Prostate gland (tissue), 2 donors: ENCODE measurements around the gene HOXD13. TPM values are rescaled to one million over a fixed set of nuclear protein-coding genes. Genes with fewer than 3 reads are reported as not detected.
A peak's percentile ranks its signal among the peaks of the same experiment; 100 is the strongest.

Experiments used
- DNase-seq: peaks from one replicate; pipeline ENCODE4 v3.0.0-alpha.2; 2019; ENCODE audit warnings: low spot score
- H3K27ac ChIP-seq, 2 donors: fragments of 200-600 bp; sonication (generic); 2 replicates each; pipeline ENCODE4 v1.5.1; 2017 to 2019
- H3K27me3 ChIP-seq: fragments of 200-600 bp; sonication (generic); replicated peaks from 2 replicates; pipeline ENCODE4 v1.5.1; 2019; ENCODE audit not compliant: insufficient read depth
- H3K36me3 ChIP-seq, 2 donors: fragments of 200-600 bp; sonication (generic); 1 replicate in 1 of 2; 2 replicates in 1 of 2; pipeline versions ENCODE4 v1.5.1 to v1.8.1; 2017 to 2019
- H3K4me1 ChIP-seq: fragments of 200-600 bp; sonication (generic); replicated peaks from 2 replicates; pipeline ENCODE4 v1.5.1; 2019
- H3K4me3 ChIP-seq, 2 donors: fragments of 200-600 bp; sonication (generic); 2 replicates each; pipeline ENCODE4 v1.5.1; 2017 to 2019
- H3K9me3 ChIP-seq: fragments of 200-600 bp; sonication (generic); 2 replicates; pipeline ENCODE4 v1.5.1; 2017
- CTCF ChIP-seq, 4 experiments: fragments of 200-600 bp in 2 of 4; fragments of 450-650 bp in 2 of 4; sonication (generic) in 2 of 4; IDR thresholded peaks; 1 replicate in 3 of 4; 2 replicates in 1 of 4; pipeline ENCODE4 v1.5.1; 2016 to 2019; ENCODE audit warnings: antibody characterized with exemption in 4 of 4, mild to moderate bottlenecking in 2 of 4, moderate library complexity in 2 of 4
- POLR2A ChIP-seq: fragments of 450-650 bp; IDR thresholded peaks from one replicate; pipeline ENCODE4 v1.6.1; 2016; ENCODE audit warnings: antibody characterized with exemption, mild to moderate bottlenecking
- POLR2AphosphoS5 ChIP-seq: sonication (generic); formaldehyde crosslinking; IDR thresholded peaks from one replicate; pipeline ENCODE4 v1.6.1; 2017; ENCODE audit warnings: antibody characterized with exemption
- WGBS: methylation state at CpG from one replicate; pipeline ENCODE4 v1.1.5; 2018; 5-methylcytosine and 5-hydroxymethylcytosine counted together
- intact Hi-C: fragments of 100-400 bp; cut with DNase I; formaldehyde crosslinking; loops from one replicate; pipeline ENCODE4 v1.14.2; 2022
- total RNA-seq, 2 donors: library from RNA; depleted of rRNA; stranded (reverse); fragments of >200 nt; gene quantifications; one replicate each; pipeline ENCODE4 v1.1.0, GENCODE V29; 2016

HOXD13 gene
- total RNA-seq, 2 donors from 2014 or later = 10.6 to 11.8 TPM

DNA sequence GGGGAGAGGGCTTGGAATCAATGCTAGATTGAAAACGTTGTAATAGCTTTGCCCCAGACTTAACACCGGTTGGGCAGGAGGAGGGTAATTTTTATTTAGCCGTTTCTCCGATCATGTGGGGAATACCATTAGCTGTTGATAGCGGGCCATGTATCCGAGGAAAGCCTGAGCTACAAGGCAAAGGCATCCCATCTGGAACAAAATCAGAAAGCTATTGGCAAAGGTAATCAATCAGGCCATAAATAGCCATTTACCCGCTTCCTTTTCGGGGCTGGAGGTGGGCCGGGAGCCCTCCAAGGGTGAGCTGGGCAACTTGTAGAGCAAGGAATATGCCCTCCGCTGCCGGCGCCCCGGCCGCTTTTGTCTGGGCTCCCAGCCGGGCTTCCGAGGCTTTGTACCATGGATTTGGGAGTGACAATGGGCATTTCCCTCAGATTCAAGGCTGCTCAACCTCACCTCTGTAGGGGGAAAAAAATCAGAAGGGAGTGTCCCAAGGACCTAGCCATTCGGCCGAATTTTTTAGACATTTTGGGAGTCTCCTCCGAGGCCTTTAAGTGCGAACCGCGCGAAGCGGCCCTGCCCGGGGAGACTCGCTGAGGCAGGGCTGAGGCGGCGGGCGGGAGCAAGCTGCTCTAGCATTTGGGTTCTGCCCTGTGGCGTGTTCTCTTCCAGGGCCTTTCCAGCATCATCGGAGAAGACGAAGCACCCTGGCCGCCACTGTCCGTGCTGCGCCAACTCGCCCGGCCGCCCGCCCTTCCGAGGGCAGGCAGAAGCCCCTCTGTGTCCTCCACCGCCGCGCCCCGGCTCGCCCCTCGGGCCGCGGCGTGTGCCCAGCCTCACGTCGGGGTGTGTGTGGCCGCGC, 28.9 kb downstream of the HOXD13 start:
- H3K9me3 ChIP-seq = no peaks in the 10 kb centered on the region
- 64% methylated on average over 53 of the region's 53 CpGs for WGBS
- DNase-seq = no peak
- no peaks in the 10 kb centered on the region for H3K4me1 ChIP-seq
- peak overlapping the region in 1 of 2 donors; percentile 62 for H3K27ac ChIP-seq
- intact Hi-C loops = loop anchor here (5.0 to 10.0 kb wide), 2 partner anchors 516 to 693 kb away; no protein-coding TSS in a partner anchor
- no peaks in the 10 kb centered on the region for H3K36me3 ChIP-seq
- TF ChIP-seq POLR2AphosphoS5 (no peak), CTCF (IDR thresholded peaks at IDR 0.05) (no peak), POLR2A (no peak)
- peaks cover 6% of the 10 kb centered on the region for H3K27me3 ChIP-seq
- peak overlapping the region in 1 of 2 donors; percentile 29 for H3K4me3 ChIP-seq

- peaks cover 6% of the 10 kb centered on the region for H3K27me3 ChIP-seq
- 44% methylated on average over 47 of the region's 47 CpGs for WGBS
- TF ChIP-seq CTCF (IDR thresholded peaks at IDR 0.05) (no peak), POLR2A (no peak)
- intact Hi-C loops = loop anchor here (5.0 to 10.0 kb wide), 2 partner anchors 515 to 693 kb away; no protein-coding TSS in a partner anchor
- H3K36me3 ChIP-seq = no peaks in the 10 kb centered on the region
- H3K4me3 ChIP-seq = peak overlapping the region; percentile 17 to 29
- H3K27ac ChIP-seq = peak overlapping the region; percentile 20 to 62
- no peak for DNase-seq
- no peaks in the 10 kb centered on the region for H3K4me1 ChIP-seq
- H3K9me3 ChIP-seq = no peaks in the 10 kb centered on the region
These were observed 29.6 kb downstream of the HOXD13 start for GRCh38 chr2:176122052-176122682.

GRCh38 chr2:176122683-176123410, 30.3 kb downstream of the HOXD13 start, which contains the start of gene HOXD9:
TSS of gene HOXD9 (plus strand) at chr2:176122719. CDS start at chr2:176122769, 50 bp downstream.
- no peaks in the 10 kb centered on the region for H3K36me3 ChIP-seq
- no peaks in the 10 kb centered on the region for H3K9me3 ChIP-seq
- 62% methylated on average over 79 of the region's 84 CpGs for WGBS
- no peaks in the 10 kb centered on the region for H3K4me1 ChIP-seq
- H3K27ac ChIP-seq = peak within 1 kb of the TSS; percentile 29 to 62
- peak within 1 kb of the TSS; percentile 17 to 29 for H3K4me3 ChIP-seq
- DNase-seq = no peak
- peaks cover 3% of the 10 kb centered on the region for H3K27me3 ChIP-seq
- TF ChIP-seq POLR2A = no peak
- TF ChIP-seq POLR2AphosphoS5 = no peak
- TF ChIP-seq CTCF (IDR thresholded peaks at IDR 0.05) = no peak
- intact Hi-C loops = loop anchor here (5.0 to 10.0 kb wide), 2 partner anchors 514 to 692 kb away; no protein-coding TSS in a partner anchor

DNA sequence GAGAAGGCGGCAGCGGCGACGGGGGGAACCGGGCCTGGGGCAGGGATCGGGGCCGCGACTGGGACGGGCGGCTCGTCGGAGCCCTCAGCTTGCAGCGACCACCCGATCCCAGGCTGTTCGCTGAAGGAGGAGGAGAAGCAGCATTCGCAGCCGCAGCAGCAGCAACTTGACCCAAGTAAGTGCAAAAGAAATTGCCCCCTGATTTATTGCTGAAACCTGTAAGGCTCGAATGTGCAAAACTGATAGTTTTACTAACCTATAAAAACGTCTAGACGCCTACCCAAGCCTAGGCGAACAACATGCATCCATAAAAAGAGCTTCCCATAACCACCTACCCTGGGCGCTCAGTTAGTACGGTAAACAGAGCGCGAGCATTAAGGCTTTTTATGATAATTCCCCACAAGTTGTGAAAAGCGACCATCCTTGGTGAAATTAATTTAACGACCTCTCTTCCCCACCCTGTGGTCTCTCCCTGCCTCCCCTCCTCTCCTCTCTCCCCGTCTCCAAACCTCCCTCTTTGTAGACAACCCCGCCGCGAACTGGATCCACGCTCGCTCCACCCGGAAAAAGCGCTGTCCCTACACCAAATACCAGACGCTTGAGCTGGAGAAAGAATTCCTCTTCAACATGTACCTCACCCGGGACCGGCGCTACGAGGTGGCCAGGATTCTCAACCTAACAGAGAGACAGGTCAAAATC, 31.0 kb downstream of the HOXD13 start:
- no peaks in the 10 kb centered on the region for H3K4me1 ChIP-seq
- 67% methylated on average over 40 of the region's 40 CpGs for WGBS
- no peak for TF ChIP-seq POLR2AphosphoS5
- TF ChIP-seq CTCF (IDR thresholded peaks at IDR 0.05) = no peak
- TF ChIP-seq POLR2A = no peak
- intact Hi-C loops = loop anchor here (5.0 to 10.0 kb wide), 2 partner anchors 514 to 691 kb away; no protein-coding TSS in a partner anchor
- DNase-seq = no peak
- H3K9me3 ChIP-seq = no peaks in the 10 kb centered on the region
- H3K4me3 ChIP-seq = peak overlapping the region; percentile 17 to 29
- no peaks in the 10 kb centered on the region for H3K27me3 ChIP-seq
- H3K36me3 ChIP-seq = no peaks in the 10 kb centered on the region
- H3K27ac ChIP-seq = peak overlapping the region in 1 of 2 donors; percentile 62
